GM19099 (cell line): ENCODE results near the gene SBSN.

Source experiments
- POLR2A ChIP-seq: IDR thresholded peaks from 3 replicates; pipeline ENCODE4 v1.6.1; 2011; ENCODE audit warnings: low read depth; ENCODE audit not compliant: insufficient read length; ENCODE audit errors: extremely low read depth

Gene SBSN

GRCh38 chr19:35558400-35559280, 30.5 kb upstream of the SBSN start:
- no peak for TF ChIP-seq POLR2A

GRCh38 chr19:35557539-35558399, 29.7 kb upstream of the SBSN start:
- TF ChIP-seq POLR2A: no peak

- no peak for TF ChIP-seq POLR2A
Measured at GRCh38 chr19:35556846-35557538, 28.9 kb upstream of the SBSN start.

GRCh38 chr19:35556025-35556590, 28.0 kb upstream of the SBSN start:
- TF ChIP-seq POLR2A: no peak

- no peak for TF ChIP-seq POLR2A
Measured at GRCh38 chr19:35555301-35556005, 27.3 kb upstream of the SBSN start.

GRCh38 chr19:35554076-35554475, 26.0 kb upstream of the SBSN start:
- TF ChIP-seq POLR2A: no peak

- TF ChIP-seq POLR2A: no peak
Measured at GRCh38 chr19:35553385-35554000, 25.4 kb upstream of the SBSN start.

GRCh38 chr19:35552534-35553384, 24.6 kb upstream of the SBSN start:
- TF ChIP-seq POLR2A: no peak

GRCh38 chr19:35551091-35551810, 23.1 kb upstream of the SBSN start:
- no peak for TF ChIP-seq POLR2A

GRCh38 chr19:35549879-35550523, 21.9 kb upstream of the SBSN start:
- TF ChIP-seq POLR2A: no peak

- no peak for TF ChIP-seq POLR2A
Measured at GRCh38 chr19:35549174-35549788, 21.2 kb upstream of the SBSN start.
